GM23338 (cell line): ENCODE results near the gene TBC1D9. TPM values are rescaled to one million over a fixed set of nuclear protein-coding genes. Genes with fewer than 3 reads are reported as not detected.
A peak's percentile ranks its signal among the peaks of the same experiment; 100 is the strongest.

Experiments
- ATAC-seq: fragments of 200-7000 bp; cut with Tn5 transposase; 3 replicates; pipeline ENCODE4 v1.9.1; 2020
- DNase-seq: peaks from one replicate; pipeline ENCODE4 v3.0.0-alpha.2; 2015; ENCODE audit warnings: low spot score
- H2AFZ ChIP-seq: fragments of 200-600 bp; sonication (generic); 2 replicates; pipeline ENCODE4 v1.8.0; 2016; ENCODE audit warnings: antibody characterized with exemption, mild to moderate bottlenecking, moderate library complexity
- H3F3A ChIP-seq: fragments of 200-600 bp; sonication (generic); replicated peaks from 2 replicates; pipeline ENCODE4 v1.8.0; 2017; ENCODE audit warnings: antibody characterized with exemption, mixed run types, low read depth
- H3K27ac ChIP-seq: fragments of 200-600 bp; sonication (generic); 2 replicates; pipeline ENCODE4 v1.6.1; 2016; ENCODE audit warnings: low read depth
- H3K27me3 ChIP-seq: fragments of 200-600 bp; sonication (generic); 2 replicates; pipeline ENCODE4 v1.8.0; 2016; ENCODE audit warnings: mild to moderate bottlenecking, mixed run types, moderate library complexity; ENCODE audit not compliant: insufficient read depth
- H3K36me3 ChIP-seq: fragments of 200-600 bp; sonication (generic); 2 replicates; pipeline ENCODE4 v1.8.0; 2016; ENCODE audit warnings: mild to moderate bottlenecking; ENCODE audit not compliant: insufficient read depth
- H3K4me1 ChIP-seq: fragments of 200-600 bp; sonication (generic); 2 replicates; pipeline ENCODE4 v1.8.0; 2016; ENCODE audit warnings: mild to moderate bottlenecking, moderate library complexity; ENCODE audit not compliant: insufficient read depth
- H3K4me2 ChIP-seq: fragments of 200-600 bp; sonication (generic); 2 replicates; pipeline ENCODE4 v1.7.1; 2017; ENCODE audit warnings: mixed run types
- H3K4me3 ChIP-seq: fragments of 200-600 bp; sonication (generic); 2 replicates; pipeline ENCODE4 v1.6.1; 2016; ENCODE audit warnings: mixed run types
- H3K79me2 ChIP-seq: fragments of 200-600 bp; sonication (generic); replicated peaks from 2 replicates; pipeline ENCODE4 v1.8.0; 2017; ENCODE audit warnings: mild to moderate bottlenecking; ENCODE audit not compliant: insufficient read depth
- H3K9me2 ChIP-seq: fragments of 200-600 bp; sonication (generic); 2 replicates; pipeline ENCODE4 v1.8.0; 2017; ENCODE audit not compliant: insufficient read depth
- H4K20me1 ChIP-seq: fragments of 200-600 bp; sonication (generic); replicated peaks from 2 replicates; pipeline ENCODE4 v1.8.0; 2017; ENCODE audit warnings: mild to moderate bottlenecking; ENCODE audit not compliant: insufficient read depth
- H3K27ac Mint-ChIP-seq: 2 replicates; pipeline ENCODE4 v1.8.0; 2020; ENCODE audit warnings: inconsistent platforms, mild to moderate bottlenecking, moderate library complexity, mixed read lengths
- H3K27me3 Mint-ChIP-seq: 3 replicates; pipeline ENCODE4 v1.8.0; 2022; ENCODE audit warnings: low read depth, mild to moderate bottlenecking, moderate library complexity, mixed read lengths, inconsistent platforms; ENCODE audit not compliant: insufficient read depth, poor library complexity
- H3K36me3 Mint-ChIP-seq: 3 replicates; pipeline ENCODE4 v1.8.0; 2021; ENCODE audit warnings: low read depth, mild to moderate bottlenecking, inconsistent platforms, moderate library complexity, mixed read lengths
- H3K4me1 Mint-ChIP-seq: 3 replicates; pipeline ENCODE4 v1.8.0; 2020; ENCODE audit warnings: mild to moderate bottlenecking, inconsistent platforms, mixed read lengths
- H3K4me3 Mint-ChIP-seq: 3 replicates; pipeline ENCODE4 v1.8.0; 2021; ENCODE audit warnings: moderate library complexity, mild to moderate bottlenecking, inconsistent platforms, mixed read lengths
- H3K9me3 Mint-ChIP-seq: 3 replicates; pipeline ENCODE4 v1.8.0; 2020; ENCODE audit warnings: moderate library complexity, mild to moderate bottlenecking, inconsistent platforms, mixed read lengths
- CREB1 ChIP-seq: fragments of 250-450 bp; sonication (Bioruptor Pico); IDR thresholded peaks from 2 replicates; pipeline ENCODE4 v1.5.0; 2020; ENCODE audit warnings: low read depth, mild to moderate bottlenecking, moderate library complexity
- ETS1 ChIP-seq: IDR thresholded peaks from 2 replicates; pipeline ENCODE4 v1.6.1; 2016; ENCODE audit warnings: antibody characterized with exemption
- EZH2 ChIP-seq: fragments of 200-600 bp; sonication (generic); IDR thresholded peaks from one replicate; pipeline ENCODE4 v1.8.0; 2017; ENCODE audit warnings: antibody characterized with exemption, mild to moderate bottlenecking, low read depth; ENCODE audit not compliant: unreplicated experiment
- EZH2phosphoT487 ChIP-seq: fragments of 200-600 bp; sonication (generic); IDR thresholded peaks from one replicate; pipeline ENCODE4 v1.8.1; 2018; ENCODE audit warnings: antibody characterized with exemption; ENCODE audit not compliant: unreplicated experiment
- JUNB ChIP-seq: IDR thresholded peaks from one replicate; pipeline ENCODE4 v1.6.1; 2016; ENCODE audit warnings: antibody characterized with exemption; ENCODE audit not compliant: unreplicated experiment
- NANOG ChIP-seq: IDR thresholded peaks from 2 replicates; pipeline ENCODE4 v1.6.1; 2016; ENCODE audit warnings: antibody characterized with exemption, borderline replicate concordance
- POLR2AphosphoS5 ChIP-seq: IDR thresholded peaks from 2 replicates; pipeline ENCODE4 v1.6.1; 2016; ENCODE audit warnings: antibody characterized with exemption, low read depth
- STAT1 ChIP-seq: IDR thresholded peaks from one replicate; pipeline ENCODE4 v1.6.1; 2016; ENCODE audit warnings: antibody characterized with exemption; ENCODE audit not compliant: unreplicated experiment
- ZNF114 ChIP-seq: fragments of 250-450 bp; sonication (Bioruptor Pico); IDR thresholded peaks from 2 replicates; pipeline ENCODE4 v1.5.0; 2020; ENCODE audit warnings: mild to moderate bottlenecking, moderate library complexity
- ZNF331 ChIP-seq: fragments of 250-450 bp; sonication (Bioruptor Pico); IDR thresholded peaks from 2 replicates; pipeline ENCODE4 v1.5.0; 2020; ENCODE audit warnings: low read depth, mild to moderate bottlenecking, moderate library complexity
- ZNF462 ChIP-seq: fragments of 250-450 bp; sonication (Bioruptor Pico); IDR thresholded peaks from 2 replicates; pipeline ENCODE4 v1.5.0; 2020; ENCODE audit warnings: mild to moderate bottlenecking, moderate library complexity
- polyA plus RNA-seq: library from polyadenylated mRNA; unstranded; fragments of >200 nt; fragmentation: Nextera tagmentation; extraction: Ambion mirVana; gene quantifications from 2 replicates; pipeline ENCODE4 v1.2.1, GENCODE V29; 2016
- total RNA-seq: library from RNA; depleted of rRNA; stranded (reverse); fragments of >200 nt; shearing (Covaris generic); gene quantifications from 2 replicates; pipeline ENCODE4 v1.2.3, GENCODE V29; 2014
- TF ChIP-seq, protein P1 (sequence below), 2 experiments: fragments of 200-600 bp in 1 of 2; sonication (generic) in 1 of 2; conservative IDR thresholded peaks; 2 replicates each; pipeline versions ENCODE4 v1.5.1 to v1.6.1; 2016 to 2017; ENCODE audit warnings: antibody characterized with exemption in 2 of 2, low read depth in 2 of 2, mild to moderate bottlenecking in 2 of 2, moderate library complexity in 1 of 2
- TF ChIP-seq, protein P2 (sequence below): IDR thresholded peaks from one replicate; pipeline ENCODE4 v1.6.1; 2018; ENCODE audit warnings: antibody characterized with exemption; ENCODE audit not compliant: unreplicated experiment

Gene TBC1D9
- total and polyA plus RNA-seq, 2 experiments from 2014 or later: 0.03 to 0.56 TPM

DNA sequence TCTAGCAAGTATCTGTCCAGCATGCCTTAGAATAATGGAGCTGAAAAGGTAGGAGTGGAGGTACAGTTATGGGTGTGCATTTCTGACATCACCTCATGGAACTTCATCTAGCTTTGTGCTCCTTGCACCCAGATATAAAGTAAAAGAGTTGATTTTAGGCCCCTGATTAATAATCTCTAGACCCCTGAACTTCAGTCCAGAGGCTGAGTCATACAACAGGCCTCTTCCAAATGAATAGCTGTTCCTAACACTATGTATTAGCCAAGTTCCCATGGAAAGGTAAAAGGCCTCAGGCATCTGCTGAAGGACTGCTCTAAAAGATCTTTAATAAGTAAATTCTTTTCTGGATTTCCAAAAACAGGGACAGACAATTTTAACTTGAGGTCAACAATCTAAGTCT, 16.2 kb downstream of the TBC1D9 start:
- Histone ChIP-seq H3K79me2 (no peaks in the 10 kb centered on the region), H3K4me1 (peaks cover 57% of the 10 kb centered on the region), H4K20me1 (no peaks in the 10 kb centered on the region), H3K27ac (no peak overlapping the region), H3K9me2 (no peaks in the 10 kb centered on the region), H2AFZ (no peak overlapping the region), H3F3A (no peaks in the 10 kb centered on the region), H3K4me2 (peak overlapping the region; percentile 48; the same call in 1 of the 2 replicates), H3K36me3 (no peaks in the 10 kb centered on the region), H3K27me3 (no peaks in the 10 kb centered on the region), H3K4me3 (no peak overlapping the region)
- ATAC-seq: no peak
- Mint-ChIP-seq H3K4me3 (no peak overlapping the region), H3K36me3 (no peaks in the 10 kb centered on the region), H3K9me3 (no peaks in the 10 kb centered on the region; the same call in 2 of the 3 replicates), H3K27ac (no peak overlapping the region), H3K4me1 (peaks cover 67% of the 10 kb centered on the region), H3K27me3 (peaks cover 1% of the 10 kb centered on the region)
- no peak for DNase-seq
- TF ChIP-seq STAT1 (no peak), CREB1 (CRISPR knock-in tag) (no peak), ETS1 (no peak), ZNF462 (CRISPR knock-in tag) (no peak), ZNF114 (CRISPR knock-in tag) (no peak), EZH2 (no peak), NANOG (no peak), EZH2phosphoT487 (no peak), POLR2AphosphoS5 (no peak), JUNB (no peak), ZNF331 (CRISPR knock-in tag) (no peak)
- TF ChIP-seq, protein P1, sequence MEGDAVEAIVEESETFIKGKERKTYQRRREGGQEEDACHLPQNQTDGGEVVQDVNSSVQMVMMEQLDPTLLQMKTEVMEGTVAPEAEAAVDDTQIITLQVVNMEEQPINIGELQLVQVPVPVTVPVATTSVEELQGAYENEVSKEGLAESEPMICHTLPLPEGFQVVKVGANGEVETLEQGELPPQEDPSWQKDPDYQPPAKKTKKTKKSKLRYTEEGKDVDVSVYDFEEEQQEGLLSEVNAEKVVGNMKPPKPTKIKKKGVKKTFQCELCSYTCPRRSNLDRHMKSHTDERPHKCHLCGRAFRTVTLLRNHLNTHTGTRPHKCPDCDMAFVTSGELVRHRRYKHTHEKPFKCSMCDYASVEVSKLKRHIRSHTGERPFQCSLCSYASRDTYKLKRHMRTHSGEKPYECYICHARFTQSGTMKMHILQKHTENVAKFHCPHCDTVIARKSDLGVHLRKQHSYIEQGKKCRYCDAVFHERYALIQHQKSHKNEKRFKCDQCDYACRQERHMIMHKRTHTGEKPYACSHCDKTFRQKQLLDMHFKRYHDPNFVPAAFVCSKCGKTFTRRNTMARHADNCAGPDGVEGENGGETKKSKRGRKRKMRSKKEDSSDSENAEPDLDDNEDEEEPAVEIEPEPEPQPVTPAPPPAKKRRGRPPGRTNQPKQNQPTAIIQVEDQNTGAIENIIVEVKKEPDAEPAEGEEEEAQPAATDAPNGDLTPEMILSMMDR (conservative IDR thresholded peaks at IDR 0.05; ENCODE audit: low read depth in 2 of 2): no peak
- TF ChIP-seq, protein P2, sequence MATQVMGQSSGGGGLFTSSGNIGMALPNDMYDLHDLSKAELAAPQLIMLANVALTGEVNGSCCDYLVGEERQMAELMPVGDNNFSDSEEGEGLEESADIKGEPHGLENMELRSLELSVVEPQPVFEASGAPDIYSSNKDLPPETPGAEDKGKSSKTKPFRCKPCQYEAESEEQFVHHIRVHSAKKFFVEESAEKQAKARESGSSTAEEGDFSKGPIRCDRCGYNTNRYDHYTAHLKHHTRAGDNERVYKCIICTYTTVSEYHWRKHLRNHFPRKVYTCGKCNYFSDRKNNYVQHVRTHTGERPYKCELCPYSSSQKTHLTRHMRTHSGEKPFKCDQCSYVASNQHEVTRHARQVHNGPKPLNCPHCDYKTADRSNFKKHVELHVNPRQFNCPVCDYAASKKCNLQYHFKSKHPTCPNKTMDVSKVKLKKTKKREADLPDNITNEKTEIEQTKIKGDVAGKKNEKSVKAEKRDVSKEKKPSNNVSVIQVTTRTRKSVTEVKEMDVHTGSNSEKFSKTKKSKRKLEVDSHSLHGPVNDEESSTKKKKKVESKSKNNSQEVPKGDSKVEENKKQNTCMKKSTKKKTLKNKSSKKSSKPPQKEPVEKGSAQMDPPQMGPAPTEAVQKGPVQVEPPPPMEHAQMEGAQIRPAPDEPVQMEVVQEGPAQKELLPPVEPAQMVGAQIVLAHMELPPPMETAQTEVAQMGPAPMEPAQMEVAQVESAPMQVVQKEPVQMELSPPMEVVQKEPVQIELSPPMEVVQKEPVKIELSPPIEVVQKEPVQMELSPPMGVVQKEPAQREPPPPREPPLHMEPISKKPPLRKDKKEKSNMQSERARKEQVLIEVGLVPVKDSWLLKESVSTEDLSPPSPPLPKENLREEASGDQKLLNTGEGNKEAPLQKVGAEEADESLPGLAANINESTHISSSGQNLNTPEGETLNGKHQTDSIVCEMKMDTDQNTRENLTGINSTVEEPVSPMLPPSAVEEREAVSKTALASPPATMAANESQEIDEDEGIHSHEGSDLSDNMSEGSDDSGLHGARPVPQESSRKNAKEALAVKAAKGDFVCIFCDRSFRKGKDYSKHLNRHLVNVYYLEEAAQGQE: no peak
